Keratinocyte (primary cell): ENCODE measurements around the gene EHBP1. TPM values are rescaled to one million over a fixed set of nuclear protein-coding genes. Genes with fewer than 3 reads are reported as not detected.

Experiments
- DNase-seq: peaks from one replicate; pipeline ENCODE4 v3.0.0-alpha.2; 2011; ENCODE audit warnings: low read depth, missing footprints, low spot score
- FAIRE-seq: peaks from 2 replicates; lab custom pipeline; 2011; peaks lifted over from hg19 to GRCh38; lab: Jason Lieb, UNC
- H2AFZ ChIP-seq: 2 replicates; pipeline ENCODE4 v1.6.0; 2012; ENCODE audit warnings: low read length, control low read depth, inconsistent platforms; ENCODE audit not compliant: control insufficient read depth
- H3K27ac ChIP-seq: 2 replicates; pipeline ENCODE4 v1.5.1; 2011; ENCODE audit warnings: low read length; ENCODE audit not compliant: control insufficient read depth, insufficient read depth
- H3K27me3 ChIP-seq: 3 replicates; pipeline ENCODE4 v1.6.0; 2011; ENCODE audit warnings: low read length; ENCODE audit not compliant: control insufficient read depth, insufficient read depth; ENCODE audit errors: extremely low read depth
- H3K36me3 ChIP-seq, 2 experiments: 2 replicates in 1 of 2; 3 replicates in 1 of 2; pipeline ENCODE4 v1.5.1; 2011; ENCODE audit warnings: low read length in 2 of 2, mild to moderate bottlenecking in 1 of 2; ENCODE audit not compliant: control insufficient read depth in 2 of 2, insufficient read depth in 2 of 2; ENCODE audit errors: extremely low read depth in 1 of 2
- H3K4me1 ChIP-seq: 3 replicates; pipeline ENCODE4 v1.5.1; 2011; ENCODE audit warnings: low read length; ENCODE audit not compliant: control insufficient read depth, insufficient read depth; ENCODE audit errors: extremely low read depth
- H3K4me2 ChIP-seq: 3 replicates; pipeline ENCODE4 v1.6.0; 2011; ENCODE audit warnings: low read depth, low read length; ENCODE audit not compliant: control insufficient read depth, insufficient read depth; ENCODE audit errors: extremely low read depth
- H3K4me3 ChIP-seq, 3 experiments: fragments of 200-600 bp in 1 of 3; sonication (generic) in 1 of 3; 2 replicates in 2 of 3; 3 replicates in 1 of 3; pipeline ENCODE4 v1.5.1; 2011 to 2016; ENCODE audit warnings: low read length in 3 of 3, mild to moderate bottlenecking in 3 of 3, control low read depth in 2 of 3, inconsistent platforms in 1 of 3, low read depth in 1 of 3, mixed read lengths in 1 of 3, mixed run types in 1 of 3, moderate library complexity in 1 of 3; ENCODE audit not compliant: control insufficient read depth in 2 of 3, insufficient read depth in 2 of 3; ENCODE audit errors: extremely low read depth in 1 of 3
- H3K79me2 ChIP-seq: 2 replicates; pipeline ENCODE4 v1.6.0; 2012; ENCODE audit warnings: low read length; ENCODE audit not compliant: control insufficient read depth, insufficient read depth
- H3K9ac ChIP-seq: 3 replicates; pipeline ENCODE4 v1.6.0; 2011; ENCODE audit warnings: low read length; ENCODE audit not compliant: control insufficient read depth, insufficient read depth; ENCODE audit errors: extremely low read depth
- H3K9me1 ChIP-seq: 3 replicates; pipeline ENCODE4 v1.6.0; 2011; ENCODE audit warnings: low read length; ENCODE audit not compliant: control insufficient read depth, insufficient read depth; ENCODE audit errors: extremely low read depth
- H3K9me3 ChIP-seq: 2 replicates; pipeline ENCODE4 v1.5.1; 2012; ENCODE audit warnings: low read depth, low read length; ENCODE audit not compliant: control insufficient read depth
- H4K20me1 ChIP-seq: 3 replicates; pipeline ENCODE4 v1.6.0; 2011; ENCODE audit warnings: low read length; ENCODE audit not compliant: control insufficient read depth, insufficient read depth; ENCODE audit errors: extremely low read depth
- CTCF ChIP-seq, 3 experiments: IDR thresholded peaks in 1 of 3; conservative IDR thresholded peaks in 1 of 3; optimal IDR thresholded peaks in 1 of 3; 2 replicates in 2 of 3; 3 replicates in 1 of 3; pipeline versions ENCODE3 to v1.5.1; 2011; ENCODE audit warnings: low read length in 3 of 3, mild to moderate bottlenecking in 3 of 3, moderate library complexity in 2 of 3, control low read depth in 1 of 3, inconsistent platforms in 1 of 3; ENCODE audit not compliant: insufficient read depth in 2 of 3; ENCODE audit errors: extremely low read depth in 1 of 3
- EZH2 ChIP-seq: IDR thresholded peaks from one replicate; pipeline ENCODE4 v1.6.1; 2012; ENCODE audit warnings: inconsistent platforms, mild to moderate bottlenecking, low read length, moderate library complexity
- dilution Hi-C: fragments of 300-500 bp; cut with MboI; formaldehyde crosslinking; loops from one replicate; pipeline ENCODE4 v1.7.0; 2020; ENCODE audit warnings: low sequenced_read_pairs; ENCODE audit not compliant: extremely low pct_ligation_motif_present
- polyA plus RNA-seq, 5 experiments: library from polyadenylated mRNA; depleted of rRNA in 3 of 5; stranded (reverse) in 3 of 5; stranded (forward) in 1 of 5; unstranded in 1 of 5; fragments of >200 nt; gene quantifications; 1 replicate in 1 of 5; 2 replicates in 3 of 5; 3 replicates in 1 of 5; pipeline versions ENCODE4 v1.2.1 to v1.2.3, GENCODE V29; 2011 to 2012; ENCODE audit warnings: missing spikeins in 2 of 5, low read depth in 1 of 5, low replicate concordance in 1 of 5

Gene EHBP1
- polyA plus RNA-seq, 1 donor (not counting 4 experiments of a cell fraction or from before 2014, with no cell fraction given), result 59.0 TPM

GRCh38 chr2:62852254-62852653, 146.7 kb downstream of the EHBP1 start:
- Histone ChIP-seq H3K27ac (no peak overlapping the region), H3K9ac (no peak overlapping the region), H3K36me3 (peaks cover 2 to 21% of the 10 kb centered on the region in 2 experiments), H3K9me1 (peaks cover 2% of the 10 kb centered on the region), H2AFZ (no peak overlapping the region), H3K4me2 (no peak overlapping the region), H4K20me1 (no peaks in the 10 kb centered on the region), H3K4me1 (no peaks in the 10 kb centered on the region), H3K27me3 (no peaks in the 10 kb centered on the region), H3K4me3 (no peak overlapping the region), H3K9me3 (no peaks in the 10 kb centered on the region), H3K79me2 (no peaks in the 10 kb centered on the region)
- dilution Hi-C loops, result no loop called here
- FAIRE-seq (no peak), DNase-seq (no peak)
- TF ChIP-seq EZH2 (no peak), CTCF (optimal IDR thresholded peaks at IDR 0.05 in 1 of 3, IDR thresholded peaks at IDR 0.05 in 1 of 3, conservative IDR thresholded peaks at IDR 0.05 in 1 of 3; ENCODE audit: extremely low read depth in 1 of 3, insufficient read depth in 2 of 3, low read length in 3 of 3) (no peak)

GRCh38 chr2:62854600-62855514, 149.3 kb downstream of the EHBP1 start:
- no peak for DNase-seq
- dilution Hi-C loops, result no loop called here
- peaks cover 2 to 24% of the 10 kb centered on the region in 2 experiments for H3K36me3 ChIP-seq

More at GRCh38 chr2:62854600-62855514, 149.3 kb downstream of the EHBP1 start:
- Histone ChIP-seq H3K9me1 (no peaks in the 10 kb centered on the region), H3K9ac (no peak overlapping the region), H3K4me1 (no peaks in the 10 kb centered on the region), H3K4me2 (no peak overlapping the region), H4K20me1 (no peaks in the 10 kb centered on the region), H3K4me3 (no peak overlapping the region), H3K27ac (no peak overlapping the region), H2AFZ (no peak overlapping the region), H3K9me3 (no peaks in the 10 kb centered on the region), H3K79me2 (no peaks in the 10 kb centered on the region), H3K27me3 (no peaks in the 10 kb centered on the region)
- no peak for FAIRE-seq
- no peak for TF ChIP-seq CTCF (optimal IDR thresholded peaks at IDR 0.05 in 1 of 3, IDR thresholded peaks at IDR 0.05 in 1 of 3, conservative IDR thresholded peaks at IDR 0.05 in 1 of 3; ENCODE audit: extremely low read depth in 1 of 3, insufficient read depth in 2 of 3, low read length in 3 of 3)
- TF ChIP-seq EZH2, result no peak
